ENCODE results near the gene PTRHD1. TPM values are rescaled to one million over a fixed set of nuclear protein-coding genes. Genes with fewer than 3 reads are reported as not detected.

The PTRHD1 gene
- total RNA-seq, 2 donors from 2014 or later, result 5.4 to 9.7 TPM

- no peak overlapping the region for H3K4me3 ChIP-seq
- no peak overlapping the region for H3K27ac ChIP-seq
- H3K4me1 ChIP-seq (ENCODE audit: control insufficient read depth in 1 of 2, low read depth in 2 of 2), result no peaks in the 10 kb centered on the region
- DNase-seq (ENCODE audit: low spot score) (peak; percentile 53), ATAC-seq (ENCODE audit: insufficient number of reproducible peaks, low FRiP score, low read depth) (peak; percentile 88)
- H3K36me3 ChIP-seq, result peaks cover 2% of the 10 kb centered on the region
- H3K27me3 ChIP-seq (replicated peaks; ENCODE audit: insufficient read depth), result no peaks in the 10 kb centered on the region
- TF ChIP-seq CTCF (IDR thresholded peaks at IDR 0.05), result peak; percentile 90
- no peaks in the 10 kb centered on the region for H3K9me3 ChIP-seq
Observed at GRCh38 chr2:24827321-24828237, 34.4 kb upstream of the PTRHD1 start.

- no peak for TF ChIP-seq CTCF (IDR thresholded peaks at IDR 0.05)
- H3K4me1 ChIP-seq (ENCODE audit: control insufficient read depth in 1 of 2, low read depth in 2 of 2), result no peaks in the 10 kb centered on the region
- no peaks in the 10 kb centered on the region for H3K27me3 ChIP-seq (replicated peaks; ENCODE audit: insufficient read depth)
- H3K4me3 ChIP-seq, result no peak overlapping the region
- H3K27ac ChIP-seq, result no peak overlapping the region
- peaks cover 7% of the 10 kb centered on the region for H3K36me3 ChIP-seq
- ATAC-seq (ENCODE audit: insufficient number of reproducible peaks, low FRiP score, low read depth) (no peak), DNase-seq (ENCODE audit: low spot score) (no peak)
- no peaks in the 10 kb centered on the region for H3K9me3 ChIP-seq
Observed at GRCh38 chr2:24826773-24827145, 33.6 kb upstream of the PTRHD1 start.

- Histone ChIP-seq H3K9me3 (no peaks in the 10 kb centered on the region), H3K36me3 (peaks cover 7% of the 10 kb centered on the region), H3K27ac (no peak overlapping the region), H3K4me1 (ENCODE audit: control insufficient read depth in 1 of 2, low read depth in 2 of 2) (no peaks in the 10 kb centered on the region), H3K4me3 (no peak overlapping the region), H3K27me3 (replicated peaks; ENCODE audit: insufficient read depth) (no peaks in the 10 kb centered on the region)
- DNase-seq (ENCODE audit: low spot score), result no peak
- no peak for TF ChIP-seq CTCF (IDR thresholded peaks at IDR 0.05)
- ATAC-seq (ENCODE audit: insufficient number of reproducible peaks, low FRiP score, low read depth), result no peak
Observed at GRCh38 chr2:24825883-24826772, 32.9 kb upstream of the PTRHD1 start.

GRCh38 chr2:24824966-24825882 is 32.0 kb upstream of the PTRHD1 start:
- Histone ChIP-seq H3K4me1 (ENCODE audit: control insufficient read depth in 1 of 2, low read depth in 2 of 2) (no peaks in the 10 kb centered on the region), H3K36me3 (peaks cover 7% of the 10 kb centered on the region), H3K4me3 (no peak overlapping the region), H3K27me3 (replicated peaks; ENCODE audit: insufficient read depth) (no peaks in the 10 kb centered on the region), H3K9me3 (no peaks in the 10 kb centered on the region), H3K27ac (no peak overlapping the region)
- ATAC-seq (ENCODE audit: insufficient number of reproducible peaks, low FRiP score, low read depth), result no peak
- peak; percentile 41 for TF ChIP-seq CTCF (IDR thresholded peaks at IDR 0.05)
- no peak for DNase-seq (ENCODE audit: low spot score)
